ENCODE data around the gene CPTP. TPM values are rescaled to one million over a fixed set of nuclear protein-coding genes. Genes with fewer than 3 reads are reported as not detected.
"Not testable (repeated sequence)": the region's sequence is repeated elsewhere in the genome, so short reads cannot be mapped to it uniquely, and the experiment has no call there.

Gene CPTP
- total RNA-seq, 1 donor from 2014 or later, result 20.4 TPM

GRCh38 chr1:1366699-1367066, 42.1 kb downstream of the CPTP start:
- ATAC-seq, result no peak
- H3K27ac ChIP-seq, result no peak overlapping the region
- H3K36me3 ChIP-seq, result no peaks in the 10 kb centered on the region
- TF ChIP-seq CTCF (IDR thresholded peaks at IDR 0.05), result no peak
- no peaks in the 10 kb centered on the region for H3K9me3 ChIP-seq
- intact Hi-C loops (cut with DNase I), result no loop called here
- H3K27me3 ChIP-seq, result no peaks in the 10 kb centered on the region
- peaks cover 6% of the 10 kb centered on the region for H3K4me1 ChIP-seq
- no peak for DNase-seq
- no peak overlapping the region for H3K4me3 ChIP-seq

GRCh38 chr1:1367315-1367714, 42.7 kb downstream of the CPTP start:
- Histone ChIP-seq H3K27me3 (no peaks in the 10 kb centered on the region), H3K4me1 (peaks cover 9% of the 10 kb centered on the region), H3K9me3 (no peaks in the 10 kb centered on the region), H3K36me3 (no peaks in the 10 kb centered on the region), H3K27ac (no peak overlapping the region), H3K4me3 (no peak overlapping the region)
- no peak for ATAC-seq
- no peak for TF ChIP-seq CTCF (IDR thresholded peaks at IDR 0.05)
- DNase-seq, result no peak
- intact Hi-C loops (cut with DNase I), result no loop called here

- H3K27ac ChIP-seq; ATAC-seq; H3K36me3 ChIP-seq; H3K4me3 ChIP-seq; DNase-seq; intact Hi-C loops (cut with DNase I); H3K9me3 ChIP-seq; H3K27me3 ChIP-seq: not testable (repeated sequence)
- H3K4me1 ChIP-seq, result peaks cover 22% of the 10 kb centered on the region
These were observed 45.5 kb downstream of the CPTP start for GRCh38 chr1:1370094-1370493.

GRCh38 chr1:1370771-1371300, 46.2 kb downstream of the CPTP start:
- H3K27ac ChIP-seq, result no peak overlapping the region
- no peaks in the 10 kb centered on the region for H3K27me3 ChIP-seq
- peaks cover 6% of the 10 kb centered on the region for H3K36me3 ChIP-seq
- intact Hi-C loops (cut with DNase I), result no loop called here
- H3K9me3 ChIP-seq, result no peaks in the 10 kb centered on the region
- ATAC-seq (no peak), DNase-seq (no peak)
- no peak overlapping the region for H3K4me3 ChIP-seq
- peaks cover 24% of the 10 kb centered on the region for H3K4me1 ChIP-seq
- TF ChIP-seq CTCF (IDR thresholded peaks at IDR 0.05), result no peak

GRCh38 chr1:1371364-1371745, 46.8 kb downstream of the CPTP start:
- no peak for ATAC-seq
- H3K27me3 ChIP-seq, result no peaks in the 10 kb centered on the region
- H3K27ac ChIP-seq, result no peak overlapping the region
- H3K4me1 ChIP-seq, result peaks cover 28% of the 10 kb centered on the region
- intact Hi-C loops (cut with DNase I), result no loop called here
- peaks cover 6% of the 10 kb centered on the region for H3K36me3 ChIP-seq
- no peak for DNase-seq
- no peak for TF ChIP-seq CTCF (IDR thresholded peaks at IDR 0.05)
- no peaks in the 10 kb centered on the region for H3K9me3 ChIP-seq
- no peak overlapping the region for H3K4me3 ChIP-seq

GRCh38 chr1:1371746-1372711, 47.4 kb downstream of the CPTP start:
- Histone ChIP-seq H3K27ac (no peak overlapping the region), H3K4me3 (no peak overlapping the region)
- intact Hi-C loops (cut with DNase I), result no loop called here

More at GRCh38 chr1:1371746-1372711, 47.4 kb downstream of the CPTP start:
- H3K4me1 ChIP-seq, result peaks cover 28% of the 10 kb centered on the region
- DNase-seq, result peak; percentile 86
- peaks cover 6% of the 10 kb centered on the region for H3K36me3 ChIP-seq
- H3K27me3 ChIP-seq, result no peaks in the 10 kb centered on the region
- ATAC-seq, result peak; percentile 61
- no peaks in the 10 kb centered on the region for H3K9me3 ChIP-seq
- TF ChIP-seq CTCF (IDR thresholded peaks at IDR 0.05), result peak; percentile 94

Measured in upper lobe of right lung (tissue), 1 donor.